ENCODE measurements around the gene STK4.

DNA sequence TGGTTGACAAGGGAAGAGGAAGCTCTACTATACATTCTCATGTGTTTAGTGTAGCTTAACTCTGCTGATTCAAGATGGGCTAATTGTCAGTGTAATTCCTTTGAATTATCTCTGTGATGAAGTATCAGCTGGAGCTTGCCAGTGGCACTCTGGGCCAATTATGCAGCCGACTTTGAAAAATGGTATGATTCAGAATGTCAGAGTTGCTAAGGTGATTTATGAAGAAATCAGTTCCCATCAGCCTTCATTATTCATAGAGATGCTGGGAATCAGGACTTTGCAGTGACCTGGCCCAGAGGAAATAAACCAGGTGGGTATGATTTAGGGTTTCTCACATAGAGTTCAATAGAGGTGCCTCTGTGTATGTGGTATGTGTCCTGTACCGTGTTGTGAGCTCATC lies 101.2 kb downstream of the STK4 start:
- TF ChIP-seq, protein P1, sequence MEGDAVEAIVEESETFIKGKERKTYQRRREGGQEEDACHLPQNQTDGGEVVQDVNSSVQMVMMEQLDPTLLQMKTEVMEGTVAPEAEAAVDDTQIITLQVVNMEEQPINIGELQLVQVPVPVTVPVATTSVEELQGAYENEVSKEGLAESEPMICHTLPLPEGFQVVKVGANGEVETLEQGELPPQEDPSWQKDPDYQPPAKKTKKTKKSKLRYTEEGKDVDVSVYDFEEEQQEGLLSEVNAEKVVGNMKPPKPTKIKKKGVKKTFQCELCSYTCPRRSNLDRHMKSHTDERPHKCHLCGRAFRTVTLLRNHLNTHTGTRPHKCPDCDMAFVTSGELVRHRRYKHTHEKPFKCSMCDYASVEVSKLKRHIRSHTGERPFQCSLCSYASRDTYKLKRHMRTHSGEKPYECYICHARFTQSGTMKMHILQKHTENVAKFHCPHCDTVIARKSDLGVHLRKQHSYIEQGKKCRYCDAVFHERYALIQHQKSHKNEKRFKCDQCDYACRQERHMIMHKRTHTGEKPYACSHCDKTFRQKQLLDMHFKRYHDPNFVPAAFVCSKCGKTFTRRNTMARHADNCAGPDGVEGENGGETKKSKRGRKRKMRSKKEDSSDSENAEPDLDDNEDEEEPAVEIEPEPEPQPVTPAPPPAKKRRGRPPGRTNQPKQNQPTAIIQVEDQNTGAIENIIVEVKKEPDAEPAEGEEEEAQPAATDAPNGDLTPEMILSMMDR (conservative IDR thresholded peaks at IDR 0.05; ENCODE audit: low read depth, low read length), result no peak
- TF ChIP-seq EZH2 (IDR thresholded peaks at IDR 0.05; ENCODE audit: borderline replicate concordance, low read depth, low read length, poor library complexity, severe bottlenecking), result no peak
